Measurements from ENCODE around the gene P3H1.
"Not testable (repeated sequence)": the region's sequence is repeated elsewhere in the genome, so short reads cannot be mapped to it uniquely, and the experiment has no call there.

The P3H1 gene

GRCh38 chr1:42732126-42732680 lies 34.6 kb downstream of the P3H1 start:
- H3K36me3 ChIP-seq = no peaks in the 10 kb centered on the region
- H3K4me3 ChIP-seq (ENCODE audit: low read depth, low read length) = no peak overlapping the region
- no peak for DNase-seq
- H3K9me3 ChIP-seq = no peaks in the 10 kb centered on the region
- H3K27me3 ChIP-seq = no peaks in the 10 kb centered on the region
- no peak for TF ChIP-seq CTCF (IDR thresholded peaks at IDR 0.05; ENCODE audit: low read depth, low read length)
- no peaks in the 10 kb centered on the region for H3K4me1 ChIP-seq

- H3K4me1 ChIP-seq = no peaks in the 10 kb centered on the region
- no peaks in the 10 kb centered on the region for H3K36me3 ChIP-seq
- H3K27me3 ChIP-seq = no peaks in the 10 kb centered on the region
- TF ChIP-seq CTCF (IDR thresholded peaks at IDR 0.05; ENCODE audit: low read depth, low read length) = no peak
- H3K4me3 ChIP-seq (ENCODE audit: low read depth, low read length) = no peak overlapping the region
- H3K9me3 ChIP-seq = no peaks in the 10 kb centered on the region
- DNase-seq = no peak
Observed at GRCh38 chr1:42731585-42731984, 35.2 kb downstream of the P3H1 start.

- no peaks in the 10 kb centered on the region for H3K4me1 ChIP-seq
- H3K4me3 ChIP-seq (ENCODE audit: low read depth, low read length) = no peak overlapping the region
- no peak for DNase-seq
- no peaks in the 10 kb centered on the region for H3K36me3 ChIP-seq
- H3K9me3 ChIP-seq = no peaks in the 10 kb centered on the region
- no peaks in the 10 kb centered on the region for H3K27me3 ChIP-seq
- no peak; the same call in 1 of the 2 replicates for TF ChIP-seq CTCF (IDR thresholded peaks at IDR 0.05; ENCODE audit: low read depth, low read length)
Observed at GRCh38 chr1:42730988-42731387, 35.8 kb downstream of the P3H1 start.

- H3K4me3 ChIP-seq (ENCODE audit: low read depth, low read length) = no peak overlapping the region
- H3K4me1 ChIP-seq = no peaks in the 10 kb centered on the region
- H3K9me3 ChIP-seq = no peaks in the 10 kb centered on the region
- no peaks in the 10 kb centered on the region for H3K36me3 ChIP-seq
- no peak for TF ChIP-seq CTCF (IDR thresholded peaks at IDR 0.05; ENCODE audit: low read depth, low read length)
- H3K27me3 ChIP-seq = no peaks in the 10 kb centered on the region
- DNase-seq = no peak
Observed at GRCh38 chr1:42730002-42730401, 36.8 kb downstream of the P3H1 start.

GRCh38 chr1:42725820-42726219 lies 41.0 kb downstream of the P3H1 start:
- H3K27me3 ChIP-seq; H3K4me3 ChIP-seq (ENCODE audit: low read depth, low read length); H3K36me3 ChIP-seq; H3K9me3 ChIP-seq; H3K4me1 ChIP-seq; DNase-seq: not testable (repeated sequence)

- Histone ChIP-seq H3K27me3 (no peaks in the 10 kb centered on the region), H3K36me3 (no peaks in the 10 kb centered on the region), H3K9me3 (no peaks in the 10 kb centered on the region), H3K4me1 (no peaks in the 10 kb centered on the region), H3K4me3 (ENCODE audit: low read depth, low read length) (no peak overlapping the region)
- no peak for DNase-seq
- TF ChIP-seq CTCF (IDR thresholded peaks at IDR 0.05; ENCODE audit: low read depth, low read length) = no peak
Observed at GRCh38 chr1:42723511-42723910, 43.3 kb downstream of the P3H1 start.

- H3K9me3 ChIP-seq; H3K4me3 ChIP-seq (ENCODE audit: low read depth, low read length): not testable (repeated sequence)
Observed at GRCh38 chr1:42722403-42722802, 44.4 kb downstream of the P3H1 start.

More at GRCh38 chr1:42722403-42722802, 44.4 kb downstream of the P3H1 start:
- not testable (repeated sequence) for DNase-seq, H3K27me3 ChIP-seq, H3K36me3 ChIP-seq, H3K4me1 ChIP-seq
